GM21529 (cell line): ENCODE results near the gene DGKH.
A peak's percentile ranks its signal among the peaks of the same experiment; 100 is the strongest.
"Not testable (repeated sequence)": the region's sequence is repeated elsewhere in the genome, so short reads cannot be mapped to it uniquely, and the experiment has no call there.

ENCODE experiments used
- ATAC-seq: cut with Tn5 transposase; IDR thresholded peaks from one replicate; pipeline ENCODE4 v1.9.1; 2021; ENCODE audit not compliant: unreplicated experiment

DGKH gene

DNA sequence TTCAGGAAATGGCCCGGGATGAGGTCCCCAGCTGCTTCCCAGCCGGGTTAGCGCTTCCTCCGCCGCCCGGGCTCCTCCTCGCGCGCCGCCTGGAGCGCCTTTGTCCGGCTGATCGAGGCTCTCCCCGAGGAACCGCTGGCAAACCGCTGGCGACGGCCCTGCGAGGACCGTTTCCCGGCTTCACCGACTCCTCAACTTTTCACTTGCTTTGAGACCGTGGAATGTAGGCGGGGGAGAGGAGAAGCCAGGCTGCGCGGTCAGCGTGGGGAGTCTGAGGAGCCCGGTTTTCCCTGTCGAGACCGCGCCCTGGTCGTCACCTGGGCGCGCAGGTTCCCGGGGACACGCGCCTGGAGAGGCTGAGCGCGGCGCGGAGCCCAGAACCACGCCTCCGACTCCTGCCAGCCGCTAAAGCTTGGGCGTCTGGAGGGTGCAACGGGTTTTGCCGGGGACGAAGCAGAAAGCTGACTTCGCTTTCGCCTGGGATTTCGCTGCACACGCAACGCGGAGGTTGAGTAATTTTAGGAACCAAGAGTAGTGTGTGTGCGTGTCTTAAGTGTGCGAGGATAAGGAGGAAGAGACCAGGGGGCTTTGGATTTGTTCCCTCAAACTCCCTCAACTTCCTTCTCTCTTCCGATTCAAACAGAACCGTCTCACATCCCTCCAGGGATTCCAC lies 7.3 kb upstream of the DGKH start:
- peak; percentile 32 for ATAC-seq

DNA sequence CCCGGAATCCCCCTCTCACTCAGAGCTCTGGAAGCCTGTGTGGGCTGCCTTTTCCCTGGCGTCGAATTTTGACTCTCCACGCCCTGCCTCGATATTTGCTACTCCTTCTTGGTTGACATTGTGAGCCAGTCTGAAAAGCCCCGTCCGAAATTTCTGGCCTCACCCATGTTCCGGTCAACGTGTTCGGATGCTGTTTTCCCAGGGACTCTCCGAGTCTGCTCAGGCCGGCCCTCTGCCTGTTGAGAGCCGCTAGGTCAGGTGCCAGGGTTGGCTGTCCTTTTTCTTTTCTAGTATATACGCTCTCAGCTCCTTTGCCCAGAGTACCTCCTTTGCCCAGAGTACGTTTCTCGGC lies 6.8 kb upstream of the DGKH start:
- ATAC-seq = peak; percentile 27

- no peak for ATAC-seq
Observed at GRCh38 chr13:42043676-42044075, 4.8 kb upstream of the DGKH start.

- ATAC-seq = no peak
Observed at GRCh38 chr13:42046448-42046847, 2.0 kb upstream of the DGKH start.

- peak; percentile 28 for ATAC-seq
Observed at GRCh38 chr13:42047561-42048341, 697 bp upstream of the DGKH start.

- peak; percentile 49 for ATAC-seq
Observed at GRCh38 chr13:42048684-42049453, 421 bp downstream of the DGKH start.

GRCh38 chr13:42049454-42049813 lies 986 bp downstream of the DGKH start:
- ATAC-seq = no peak

GRCh38 chr13:42054798-42055499 lies 6.5 kb downstream of the DGKH start:
- ATAC-seq = no peak

GRCh38 chr13:42055500-42056085 lies 7.1 kb downstream of the DGKH start:
- no peak for ATAC-seq

- ATAC-seq = no peak
Observed at GRCh38 chr13:42056146-42056545, 7.7 kb downstream of the DGKH start.

DNA sequence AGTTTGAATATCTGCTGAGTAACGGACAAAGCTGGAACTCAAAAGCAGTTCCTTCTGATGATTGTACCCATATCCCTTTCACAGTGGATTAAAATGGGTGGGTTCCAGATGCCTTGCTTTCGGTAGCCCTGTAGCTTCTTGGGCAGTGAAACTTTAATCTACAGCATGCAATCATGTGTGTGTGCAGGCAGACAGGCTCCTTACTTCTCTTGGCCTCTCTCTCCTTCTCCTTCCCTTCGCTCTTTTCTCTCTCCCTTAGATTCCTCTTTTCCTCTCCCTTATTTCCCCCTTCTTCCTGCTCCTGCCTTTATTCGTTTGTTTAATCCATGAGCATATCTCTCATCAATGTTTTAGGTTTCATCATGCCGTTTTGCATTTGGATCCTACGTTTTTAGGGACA lies 8.1 kb downstream of the DGKH start:
- ATAC-seq = no peak

DNA sequence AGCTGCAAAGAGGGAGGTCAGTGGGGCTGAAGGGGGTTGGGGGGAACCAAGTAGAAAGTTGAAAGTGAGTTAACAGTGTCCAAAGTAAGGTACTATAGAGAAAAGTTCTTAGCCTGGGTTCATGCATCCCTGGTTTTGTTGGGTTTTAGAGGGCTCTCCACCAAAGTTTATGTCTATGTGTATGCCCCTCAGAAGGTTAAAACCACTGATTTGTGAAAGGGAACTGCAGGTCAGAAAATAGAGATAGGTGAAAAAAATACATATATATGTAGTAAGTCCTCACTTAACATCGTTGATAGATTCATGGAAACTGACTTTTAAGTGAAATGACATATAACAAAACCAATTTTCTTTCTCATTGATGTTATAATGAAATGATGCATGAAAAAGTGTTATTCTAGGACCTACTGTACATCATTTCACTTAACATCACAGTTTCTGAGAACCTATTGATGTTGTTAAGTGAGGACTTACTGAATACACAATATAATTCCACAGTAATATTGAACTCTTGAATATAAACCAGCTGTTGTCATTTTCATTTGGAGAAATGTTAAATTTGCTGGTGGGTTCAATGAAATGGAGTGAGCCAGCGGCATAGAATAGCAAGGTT lies 9.6 kb downstream of the DGKH start:
- no peak for ATAC-seq

DNA sequence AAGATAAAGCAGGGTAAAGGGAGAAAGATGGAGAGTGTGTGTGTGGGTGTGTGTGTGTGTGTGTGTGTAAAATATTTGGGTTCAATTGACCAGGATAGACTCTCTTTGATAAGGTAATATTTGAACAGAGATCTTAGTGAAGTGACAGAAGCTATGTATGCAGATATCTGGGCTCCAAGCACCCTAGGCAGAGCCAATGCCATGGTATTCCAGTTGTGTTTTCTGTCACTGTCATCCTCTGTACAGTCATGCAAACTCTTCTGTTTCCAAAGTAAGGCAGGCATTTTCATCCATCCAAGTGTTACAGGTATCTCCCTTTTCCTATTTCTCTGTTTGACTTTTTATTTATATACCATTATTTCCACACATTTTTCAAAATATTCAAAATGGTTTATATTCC lies 13.5 kb downstream of the DGKH start:
- ATAC-seq = no peak

GRCh38 chr13:42063105-42063504 lies 14.7 kb downstream of the DGKH start:
- ATAC-seq = no peak

DNA sequence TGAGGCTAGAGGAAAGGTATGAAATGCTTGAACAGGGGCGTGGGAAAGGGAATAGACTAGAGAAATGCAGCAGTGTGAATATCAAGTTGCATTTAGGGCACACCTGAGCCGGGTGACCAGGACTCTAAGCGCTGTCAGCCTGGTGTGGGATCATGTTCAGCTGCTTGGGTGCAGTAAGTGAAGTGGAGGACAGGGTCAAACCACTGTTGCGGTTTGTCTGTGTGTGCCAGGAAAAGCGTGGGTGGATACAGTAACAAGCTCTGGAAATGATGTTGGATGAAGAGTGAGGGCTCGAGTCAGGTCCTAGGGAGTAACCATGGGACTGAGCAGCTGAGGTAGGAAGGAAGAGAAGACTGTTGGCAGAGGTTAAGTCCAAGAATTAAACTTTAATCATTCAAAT lies 15.8 kb downstream of the DGKH start:
- no peak for ATAC-seq

- no peak for ATAC-seq
Observed at GRCh38 chr13:42064966-42065365, 16.5 kb downstream of the DGKH start.

DNA sequence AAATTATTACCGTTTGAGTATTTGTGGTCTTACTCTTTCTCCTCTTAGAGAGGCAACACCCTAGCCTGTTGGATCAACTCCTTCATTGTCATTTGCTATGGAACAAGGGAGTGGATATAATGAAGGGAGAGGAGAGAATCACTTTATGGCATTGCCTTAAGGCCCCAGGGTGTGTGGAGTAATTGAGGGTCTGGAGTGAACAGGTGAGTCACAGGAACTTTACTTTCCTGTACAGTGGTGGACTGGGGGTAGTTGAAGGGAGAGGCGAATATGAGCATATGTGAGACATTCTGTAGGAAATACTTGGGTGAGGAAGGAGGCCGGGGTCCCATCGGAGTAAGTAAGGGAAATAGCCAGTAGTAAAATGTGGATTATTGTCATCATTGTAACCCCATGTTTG lies 17.0 kb downstream of the DGKH start:
- ATAC-seq = no peak

GRCh38 chr13:42066542-42066941 lies 18.1 kb downstream of the DGKH start:
- ATAC-seq = no peak

GRCh38 chr13:42068886-42069285 lies 20.4 kb downstream of the DGKH start:
- ATAC-seq = no peak

GRCh38 chr13:42070599-42070998 lies 22.2 kb downstream of the DGKH start:
- ATAC-seq = not testable (repeated sequence)

DNA sequence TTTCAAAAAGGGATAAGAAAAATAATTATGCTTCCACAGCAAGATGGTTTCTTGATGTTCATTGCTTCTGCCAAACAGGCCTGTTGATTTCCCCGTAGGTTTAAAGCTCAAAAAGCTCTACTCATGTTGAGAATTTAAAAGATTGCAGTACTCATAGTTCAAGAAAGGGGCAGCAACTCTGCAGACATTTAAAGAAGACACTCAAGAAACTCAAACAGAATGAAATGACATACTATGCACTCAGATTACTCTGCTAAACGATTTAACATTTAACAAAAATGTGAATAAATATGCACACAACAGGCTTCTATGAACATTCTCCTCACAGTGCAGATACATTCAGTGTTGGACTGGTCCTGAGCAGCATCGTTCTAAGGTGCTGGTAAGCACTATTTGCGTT lies 22.7 kb downstream of the DGKH start:
- not testable (repeated sequence) for ATAC-seq
